GM18505 (cell line): ENCODE results near the gene SPTSSA.
"Not testable (repeated sequence)": the region's sequence is repeated elsewhere in the genome, so short reads cannot be mapped to it uniquely, and the experiment has no call there.

Experiments
- ATAC-seq: cut with Tn5 transposase; IDR thresholded peaks from one replicate; pipeline ENCODE4 v1.9.1; 2021; ENCODE audit not compliant: unreplicated experiment
- POLR2A ChIP-seq: IDR thresholded peaks from 4 replicates; pipeline ENCODE4 v1.6.1; 2011; ENCODE audit warnings: borderline replicate concordance; ENCODE audit not compliant: insufficient read depth, insufficient read length; ENCODE audit errors: extremely low read depth

SPTSSA gene, protein sequence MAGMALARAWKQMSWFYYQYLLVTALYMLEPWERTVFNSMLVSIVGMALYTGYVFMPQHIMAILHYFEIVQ

DNA sequence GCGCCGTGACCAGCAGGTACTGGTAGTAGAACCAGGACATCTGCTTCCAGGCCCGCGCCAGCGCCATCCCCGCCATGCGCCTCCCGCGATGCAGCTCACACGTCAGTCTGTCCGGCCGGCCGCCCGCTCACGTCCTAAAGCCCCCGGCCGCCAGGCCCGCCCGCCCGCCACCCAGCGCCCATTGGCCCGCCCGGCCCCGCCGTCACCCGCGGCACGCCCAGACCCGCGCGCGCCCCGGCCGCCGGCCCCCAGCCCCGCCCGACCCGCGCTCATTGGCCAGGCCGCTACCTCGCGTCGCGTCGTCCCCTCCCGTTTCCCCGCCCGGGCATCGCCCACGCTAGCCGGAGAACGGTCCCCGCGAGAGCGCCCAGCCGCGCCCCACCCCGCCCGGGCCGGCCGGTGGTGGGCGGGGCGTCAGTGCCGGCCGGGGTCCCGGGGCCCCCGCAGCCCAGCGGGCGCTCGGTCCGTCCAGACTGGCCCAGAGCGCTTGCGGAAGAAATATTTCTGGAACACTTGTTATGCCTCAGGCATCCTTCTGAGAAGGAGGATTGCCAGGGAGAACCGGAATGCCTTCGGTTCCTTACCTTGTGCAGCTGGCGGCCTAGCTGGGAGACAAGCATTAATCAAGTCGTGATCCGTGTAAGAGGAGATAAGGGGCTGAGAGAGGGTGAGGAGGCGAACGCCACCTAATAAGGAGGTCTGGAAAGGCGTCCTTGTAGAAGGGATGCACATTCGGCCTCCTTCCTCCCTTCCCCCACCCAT lies at the start of gene SPTSSA:
Gene SPTSSA (minus strand): TSS at position 109 of the 762 bp plus-strand sequence. CDS start 33 bp downstream, at position 76.
- peak; percentile 96 for ATAC-seq
- peak; percentile 96 for TF ChIP-seq POLR2A

DNA sequence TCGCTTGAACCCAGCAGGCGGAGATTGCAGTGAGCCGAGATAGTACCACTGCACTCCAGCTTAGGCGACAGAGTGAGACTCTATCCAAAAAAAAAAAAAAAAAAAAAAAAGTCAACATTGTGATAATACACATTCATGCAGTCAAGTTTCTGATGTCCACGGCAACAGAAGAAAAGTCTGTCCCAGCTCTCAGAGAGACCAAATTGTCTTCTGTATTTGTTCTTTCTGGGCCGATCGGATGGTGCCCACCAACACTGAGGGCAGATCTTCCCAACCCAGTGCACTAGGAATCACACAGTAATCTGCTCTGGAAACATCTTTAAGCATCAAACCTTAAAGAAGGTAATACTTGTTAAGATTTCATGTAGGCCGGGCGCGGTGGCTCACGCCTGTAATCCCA lies 45.8 kb upstream of the SPTSSA start:
- ATAC-seq = no peak
- no peak for TF ChIP-seq POLR2A

DNA sequence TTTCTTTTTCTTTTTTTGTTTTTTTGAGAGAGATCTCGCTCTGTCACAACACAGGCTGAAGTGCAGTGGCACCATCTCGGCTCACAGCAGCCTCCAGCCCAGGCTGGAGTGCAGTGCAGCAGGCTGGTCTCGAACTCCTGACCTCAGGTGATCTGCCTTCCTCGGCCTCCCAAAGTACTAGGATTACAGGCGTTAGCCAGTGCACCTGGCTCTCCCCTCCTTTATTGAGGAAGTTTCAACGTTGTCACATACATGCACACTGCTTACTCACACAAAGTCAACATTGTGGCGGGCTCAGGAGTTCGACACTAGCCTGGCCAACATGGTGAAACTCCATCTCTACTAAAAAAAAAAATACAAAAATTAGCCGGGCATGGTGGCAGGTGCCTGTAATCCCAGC lies 45.4 kb upstream of the SPTSSA start:
- ATAC-seq = no peak

GRCh38 chr14:34505124-34505491 lies 43.1 kb upstream of the SPTSSA start:
- not testable (repeated sequence) for ATAC-seq

More for the DNA sequence above, 45.4 kb upstream of the SPTSSA start:
- TF ChIP-seq POLR2A = no peak

DNA sequence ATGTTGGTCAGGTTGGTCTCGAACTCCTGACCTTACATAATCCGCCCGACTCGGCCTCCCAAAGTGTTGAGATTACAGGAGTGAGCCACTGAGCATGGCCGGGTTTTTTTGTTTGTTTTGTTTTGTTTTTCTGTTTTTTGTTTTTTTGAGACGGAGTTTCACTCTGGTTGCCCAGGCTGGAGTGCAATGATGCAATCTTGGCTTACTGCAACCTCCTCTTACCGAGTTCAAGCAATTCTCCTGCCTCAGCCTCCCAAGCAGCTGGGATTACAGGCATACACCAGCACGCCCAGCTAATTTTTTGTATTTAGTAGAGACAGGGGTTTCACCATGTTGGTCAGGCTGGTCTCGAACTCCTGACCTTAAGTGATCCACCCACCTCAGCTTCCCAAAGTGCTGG lies 42.0 kb upstream of the SPTSSA start:
- ATAC-seq = not testable (repeated sequence)

- no peak for TF ChIP-seq POLR2A
- ATAC-seq = no peak
These were observed 40.6 kb upstream of the SPTSSA start for GRCh38 chr14:34502545-34503225.

DNA sequence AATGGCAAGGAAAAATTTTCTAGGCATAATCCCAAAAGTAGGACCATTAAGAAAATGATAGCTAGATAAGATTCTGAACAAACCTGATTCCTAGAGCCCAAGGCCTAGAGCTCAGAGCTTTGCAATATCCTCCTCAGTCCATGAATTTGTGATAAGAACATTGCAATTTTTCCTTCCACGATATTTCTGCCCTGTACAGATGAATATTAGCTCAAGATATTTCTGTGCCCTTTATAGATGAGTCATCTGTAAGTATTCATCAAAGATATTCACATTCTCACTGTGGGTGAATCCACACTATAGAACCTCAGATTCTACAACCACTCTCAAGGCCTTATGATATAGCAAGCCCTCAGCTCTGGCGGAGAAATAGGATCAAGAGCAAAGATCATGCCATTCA lies 40.0 kb upstream of the SPTSSA start:
- no peak for TF ChIP-seq POLR2A
- no peak for ATAC-seq

DNA sequence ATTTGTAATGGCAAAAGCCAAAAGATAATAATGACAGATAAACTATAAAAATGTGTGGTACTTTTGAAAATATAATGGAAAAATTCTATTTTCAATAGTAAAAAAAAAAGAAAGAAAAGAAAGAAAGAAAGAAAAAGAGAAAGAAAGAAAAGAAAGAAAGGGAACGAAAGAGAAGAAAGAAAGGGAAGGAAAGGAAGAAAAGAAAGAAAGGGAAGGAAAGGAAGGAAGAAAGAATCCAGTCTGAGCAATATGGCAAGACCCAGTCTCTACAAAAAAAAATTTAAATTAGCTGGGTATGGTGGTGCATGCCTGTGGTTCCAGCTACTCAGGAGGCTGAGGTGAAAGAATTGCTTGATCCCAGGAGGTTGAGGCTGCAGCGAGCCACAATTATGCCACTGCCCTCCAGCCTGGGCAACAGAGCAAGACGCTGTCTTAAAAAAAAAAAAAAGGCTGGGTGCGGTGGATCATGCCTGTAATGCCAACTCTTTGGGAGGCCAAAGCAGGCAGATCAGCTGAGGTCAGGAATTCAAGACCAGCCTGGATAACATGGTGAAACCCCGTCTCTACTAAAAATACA lies 39.1 kb upstream of the SPTSSA start:
- ATAC-seq = no peak
- no peak for TF ChIP-seq POLR2A

DNA sequence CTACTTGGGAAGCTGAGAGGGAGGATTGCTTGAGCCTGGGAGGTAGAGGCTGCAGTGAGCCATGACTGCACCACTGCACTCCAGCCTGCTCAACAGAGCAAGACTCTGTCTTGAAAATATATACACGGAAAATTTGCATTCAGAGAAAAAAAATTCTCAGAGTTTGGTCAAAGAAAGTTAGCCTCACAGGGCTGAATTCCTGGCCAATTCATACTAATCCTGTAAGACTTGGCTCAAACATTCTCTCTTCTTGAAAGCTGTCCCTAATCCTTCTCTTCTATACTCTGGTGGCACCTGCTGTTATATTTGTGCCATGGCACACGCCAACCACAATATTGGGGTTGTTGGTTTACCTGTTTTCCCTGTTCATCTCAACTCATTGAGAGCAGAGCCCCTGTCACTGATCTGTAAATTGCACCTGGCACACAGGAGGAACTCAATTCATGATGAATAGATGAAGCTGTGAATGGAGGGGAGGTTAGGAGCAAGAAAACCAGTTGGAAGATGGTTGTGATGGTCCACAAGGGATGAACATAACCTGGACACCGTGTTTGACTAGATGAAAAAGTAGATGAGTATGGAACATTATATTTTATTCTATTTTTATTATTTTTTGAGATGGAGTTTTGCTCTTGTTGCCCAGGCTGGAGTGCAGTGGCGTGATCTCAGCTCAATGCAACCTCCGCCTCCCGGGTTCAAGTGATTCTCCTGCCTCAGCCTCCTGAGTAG lies 36.8 kb upstream of the SPTSSA start:
- no peak for ATAC-seq
- TF ChIP-seq POLR2A = no peak

DNA sequence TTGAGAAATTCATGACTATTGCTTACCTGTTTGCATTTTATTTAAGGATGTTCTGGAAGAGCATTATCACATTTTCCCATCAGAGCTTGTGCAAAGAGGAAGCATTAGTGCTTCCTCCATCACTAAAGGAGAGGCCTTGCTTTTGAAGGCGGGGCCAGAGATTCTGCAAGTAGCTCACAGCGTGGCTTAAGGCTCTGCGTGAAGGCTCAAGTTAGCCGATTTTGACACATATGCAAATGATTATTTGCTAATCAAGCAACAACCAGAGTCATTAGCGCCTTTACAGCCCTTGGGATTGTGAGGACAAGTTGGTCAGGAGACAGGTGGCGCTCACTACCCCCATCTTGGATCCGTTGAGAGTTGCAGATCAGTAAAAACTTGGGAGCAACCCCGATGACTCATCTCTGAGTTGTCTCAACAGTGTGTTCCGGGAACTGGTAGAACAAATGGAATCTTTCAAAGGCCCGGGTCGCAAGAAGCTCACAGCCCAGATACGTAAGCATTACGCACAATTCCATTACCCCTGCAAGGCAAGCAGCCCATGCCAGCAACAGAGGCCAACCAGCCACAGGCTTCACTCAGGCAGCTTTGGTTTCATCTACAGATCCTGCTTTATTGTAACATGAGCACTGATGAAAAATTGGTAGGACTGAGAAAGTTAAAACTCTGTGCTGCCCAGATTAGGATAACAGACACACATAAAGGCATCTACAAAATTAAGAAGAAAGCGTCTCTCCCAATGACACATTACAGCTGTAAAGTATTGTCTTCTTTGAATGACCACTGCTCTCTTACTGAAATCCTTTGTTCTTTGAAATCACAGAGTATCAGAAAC lies 34.9 kb upstream of the SPTSSA start:
- TF ChIP-seq POLR2A = no peak
- no peak for ATAC-seq

GRCh38 chr14:34496007-34496678 lies 34.1 kb upstream of the SPTSSA start:
- no peak for TF ChIP-seq POLR2A
- no peak for ATAC-seq

DNA sequence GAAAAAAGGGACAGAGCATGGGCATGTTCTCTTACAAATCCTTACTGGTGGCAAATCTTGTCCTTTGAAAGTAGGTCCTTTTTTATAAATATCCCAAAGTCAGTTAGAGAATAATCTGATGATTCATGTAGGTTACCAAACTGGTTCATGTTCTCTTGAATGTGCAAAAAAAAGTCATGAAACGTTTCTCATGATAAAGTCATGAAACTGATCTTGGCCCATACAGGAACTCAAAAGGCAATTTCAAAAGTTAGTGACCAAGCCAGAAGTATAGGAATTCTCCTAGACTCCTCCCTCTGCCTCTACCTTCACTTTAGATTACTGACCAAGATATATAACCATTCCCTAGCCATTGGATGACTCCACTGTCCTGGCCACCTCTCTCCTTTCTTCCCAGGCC lies 27.3 kb upstream of the SPTSSA start:
- no peak for TF ChIP-seq POLR2A
- ATAC-seq = no peak
